ENCODE measurements around the gene MYCBPAP.

The MYCBPAP gene

GRCh38 chr17:50487213-50488096 is 20.8 kb upstream of the MYCBPAP start:
- DNase-seq (ENCODE audit: low read depth, low spot score), result no peak

GRCh38 chr17:50488880-50489279 is 19.4 kb upstream of the MYCBPAP start:
- DNase-seq (ENCODE audit: low read depth, low spot score), result no peak

DNA sequence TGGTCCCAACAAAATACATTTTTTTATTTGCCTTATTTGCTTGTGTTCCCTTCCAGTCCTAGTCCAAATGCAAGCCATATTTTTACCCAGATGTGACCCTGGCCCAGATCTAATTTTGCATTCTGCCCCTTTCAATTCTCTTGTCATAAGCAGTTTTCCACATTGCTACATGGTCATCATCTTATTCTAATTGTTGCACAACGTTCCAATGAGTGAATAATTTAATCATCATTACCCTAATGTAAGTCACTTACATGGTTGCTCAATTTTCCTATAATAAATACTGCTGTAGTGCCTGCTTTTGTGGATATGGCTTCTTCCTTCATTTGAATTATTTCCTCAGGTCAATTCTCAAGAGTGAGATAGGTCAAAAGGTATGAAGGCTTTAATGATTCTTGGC is 16.7 kb upstream of the MYCBPAP start:
- no peak for DNase-seq (ENCODE audit: low read depth, low spot score)

DNA sequence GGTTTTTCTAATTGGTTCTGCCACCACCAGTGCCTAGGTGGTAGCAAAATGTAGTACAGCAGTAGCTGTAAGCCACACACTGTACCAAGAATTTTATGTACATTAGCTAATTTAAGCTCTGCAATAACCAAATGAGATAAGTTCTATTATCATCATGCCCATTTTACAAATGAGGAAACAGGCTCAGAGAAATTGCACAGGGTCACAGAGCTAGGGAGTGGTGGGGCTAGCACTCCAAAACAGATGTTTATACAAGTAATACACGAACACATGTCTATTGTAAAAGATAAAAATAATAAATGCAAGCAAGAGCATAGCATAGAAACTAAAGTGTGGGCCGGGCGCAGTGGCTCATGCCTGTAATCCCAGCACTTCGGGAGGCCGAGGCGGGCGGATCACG is 16.0 kb upstream of the MYCBPAP start:
- no peak for DNase-seq (ENCODE audit: low read depth, low spot score)

GRCh38 chr17:50493744-50494143 is 14.5 kb upstream of the MYCBPAP start:
- DNase-seq (ENCODE audit: low read depth, low spot score), result no peak

DNA sequence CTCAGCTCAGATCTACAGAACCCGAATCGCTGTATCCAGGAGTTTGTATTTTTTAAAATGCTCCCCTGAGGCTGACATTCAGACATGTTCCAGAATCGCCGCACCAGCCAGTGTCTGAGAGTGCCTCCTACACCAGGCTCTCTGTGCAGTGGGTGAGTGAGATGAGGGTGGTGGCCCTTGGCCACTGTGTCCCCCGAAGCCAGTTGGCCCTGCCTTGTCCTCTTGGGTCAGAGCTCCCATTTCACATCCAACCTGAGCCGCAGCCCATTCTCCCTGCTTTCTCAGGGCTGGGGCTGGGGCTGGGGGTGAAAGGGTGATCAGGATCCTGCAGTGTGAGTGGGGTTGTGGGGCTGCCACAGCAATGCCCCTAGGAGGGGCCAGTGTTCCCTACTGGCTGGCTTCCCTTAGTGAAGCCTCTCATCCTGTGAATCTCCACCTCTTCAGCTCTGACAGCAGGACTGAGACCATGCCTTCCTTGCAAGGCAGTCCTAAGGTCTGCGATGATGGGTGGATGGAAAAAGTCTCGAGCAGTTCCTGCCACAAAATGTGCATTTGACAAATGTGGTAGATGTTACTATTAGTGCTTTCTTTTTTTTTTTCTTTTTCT is 12.9 kb upstream of the MYCBPAP start:
- no peak for DNase-seq (ENCODE audit: low read depth, low spot score)

GRCh38 chr17:50495918-50496317 is 12.3 kb upstream of the MYCBPAP start:
- no peak for DNase-seq (ENCODE audit: low read depth, low spot score)

DNA sequence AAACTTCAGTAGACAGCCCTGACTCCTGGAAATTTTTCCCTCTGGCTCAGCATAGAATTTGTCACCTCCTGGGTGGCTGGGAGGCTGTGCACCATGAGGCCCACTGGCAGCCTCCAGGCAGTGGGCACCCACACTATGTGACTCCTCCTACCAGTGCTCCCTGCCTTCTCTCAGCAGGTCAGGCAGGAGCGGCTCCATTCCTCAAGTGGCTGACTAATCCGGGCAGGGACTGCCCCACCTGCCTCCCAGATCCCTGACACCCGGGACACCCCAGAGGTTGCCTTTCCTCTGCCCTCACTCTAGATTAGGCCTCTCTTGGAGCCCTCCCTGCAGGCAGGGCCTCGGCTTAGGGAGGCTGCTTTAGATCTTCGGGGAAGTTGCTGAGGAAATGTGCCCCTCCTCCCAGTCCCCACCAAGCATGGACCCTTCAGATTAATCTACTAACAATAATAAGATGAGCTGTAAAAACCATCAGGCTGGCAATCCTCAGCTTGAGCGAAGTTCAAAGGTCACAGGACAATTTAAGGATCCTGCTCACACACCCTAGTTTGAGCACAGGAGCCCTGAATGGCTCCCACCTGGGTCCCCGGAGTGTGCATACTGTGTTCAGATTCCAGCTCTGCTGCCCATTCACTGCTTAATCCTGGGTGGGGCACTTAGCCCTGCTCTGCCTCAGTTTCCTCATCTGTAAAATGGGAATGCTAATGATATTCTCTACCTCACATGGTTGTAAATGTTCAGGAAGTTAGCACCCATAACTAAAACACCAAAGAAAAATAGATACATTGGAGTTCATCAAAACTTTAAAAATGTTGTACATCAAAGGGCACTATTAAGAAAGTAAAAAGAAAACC is 10.0 kb upstream of the MYCBPAP start:
- no peak for DNase-seq (ENCODE audit: low read depth, low spot score)

- DNase-seq (ENCODE audit: low read depth, low spot score), result no peak
These were observed 9.0 kb upstream of the MYCBPAP start for GRCh38 chr17:50499270-50499669.

GRCh38 chr17:50499721-50500120 is 8.5 kb upstream of the MYCBPAP start:
- DNase-seq (ENCODE audit: low read depth, low spot score), result no peak

- DNase-seq (ENCODE audit: low read depth, low spot score), result no peak
These were observed 7.2 kb upstream of the MYCBPAP start for GRCh38 chr17:50501054-50501453.

DNA sequence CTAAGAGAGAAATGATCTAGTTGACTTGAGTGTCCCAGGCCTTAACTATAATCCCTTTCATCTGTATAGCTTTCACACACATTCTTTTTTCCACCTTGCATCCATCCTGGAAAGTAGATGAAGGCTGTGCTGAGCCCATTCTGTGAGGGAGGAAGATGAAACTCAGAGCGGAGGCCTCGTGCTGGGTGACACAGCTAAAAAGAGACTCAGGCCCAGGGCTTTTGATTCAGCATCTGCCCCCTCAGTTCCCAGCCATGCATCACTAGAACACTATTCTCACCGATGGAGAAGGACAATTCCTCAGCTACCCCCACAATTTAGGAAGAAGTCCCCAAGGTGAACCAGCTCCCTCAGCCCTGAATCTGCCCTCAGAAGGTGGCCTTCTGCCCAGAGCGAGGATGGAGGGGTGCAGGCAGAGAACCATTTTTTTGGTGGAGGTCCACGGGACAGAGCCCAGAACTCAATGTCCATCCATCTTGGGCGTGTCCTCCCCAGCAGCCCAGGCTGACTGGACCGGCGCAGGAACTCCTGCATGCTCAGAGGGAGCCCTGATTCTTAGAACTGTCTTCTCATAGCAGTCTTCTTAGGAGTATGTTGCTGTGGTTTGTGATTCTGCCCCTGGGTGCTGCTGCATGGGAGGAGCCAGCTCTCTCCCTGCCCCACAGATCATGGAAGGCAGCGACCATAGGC is 5.8 kb upstream of the MYCBPAP start:
- no peak for DNase-seq (ENCODE audit: low read depth, low spot score)

- DNase-seq (ENCODE audit: low read depth, low spot score), result no peak
These were observed 2.6 kb upstream of the MYCBPAP start for GRCh38 chr17:50505591-50506130.

GRCh38 chr17:50506298-50506697 is 1.9 kb upstream of the MYCBPAP start:
- no peak for DNase-seq (ENCODE audit: low read depth, low spot score)

GRCh38 chr17:50508573-50509460 is 578 bp downstream of the MYCBPAP start:
- no peak for DNase-seq (ENCODE audit: low read depth, low spot score)

GRCh38 chr17:50511058-50511457 is 2.8 kb downstream of the MYCBPAP start:
- DNase-seq (ENCODE audit: low read depth, low spot score), result no peak

- DNase-seq (ENCODE audit: low read depth, low spot score), result no peak
These were observed 5.3 kb downstream of the MYCBPAP start for GRCh38 chr17:50513495-50513894.

- DNase-seq (ENCODE audit: low read depth, low spot score), result no peak
These were observed 6.1 kb downstream of the MYCBPAP start for GRCh38 chr17:50514388-50514787.

- DNase-seq (ENCODE audit: low read depth, low spot score), result peak; percentile 52
These were observed 6.9 kb downstream of the MYCBPAP start for GRCh38 chr17:50514936-50515702.

- no peak for DNase-seq (ENCODE audit: low read depth, low spot score)
These were observed 8.8 kb downstream of the MYCBPAP start for GRCh38 chr17:50517011-50517410.

All from brain pericyte (primary cell).